CD4-positive, CD25-positive, alpha-beta regulatory T cell (primary cell): Measurements from ENCODE around the gene PTH. TPM values are rescaled to one million over a fixed set of nuclear protein-coding genes. Genes with fewer than 3 reads are reported as not detected.

ENCODE experiments used
- ATAC-seq, 2 donors: fragments of 150-1000 bp; cut with Tn5 transposase; one replicate each; pipeline ENCODE4 v1.10.0; 2021; ENCODE audit warnings: low read depth in 2 of 2, moderate number of reproducible peaks in 2 of 2, moderate library complexity in 1 of 2
- DNase-seq, 3 donors: peaks; one replicate each; pipeline versions ENCODE4 v3.0.0 to v3.0.0-alpha.2; 2012 to 2022; ENCODE audit warnings: mixed read lengths in 1 of 3
- H3K27ac ChIP-seq: one replicate; pipeline ENCODE4 v1.7.0; 2013; ENCODE audit warnings: mild to moderate bottlenecking, low read length; ENCODE audit not compliant: insufficient read depth, poor library complexity, severe bottlenecking
- H3K27me3 ChIP-seq: one replicate; pipeline ENCODE4 v1.7.0; 2013; ENCODE audit warnings: low read length; ENCODE audit not compliant: control insufficient read depth, insufficient read depth
- H3K36me3 ChIP-seq: one replicate; pipeline ENCODE4 v1.7.0; 2013; ENCODE audit warnings: mild to moderate bottlenecking, low read length, moderate library complexity; ENCODE audit not compliant: control insufficient read depth, insufficient read depth
- H3K4me1 ChIP-seq: 2 replicates; pipeline ENCODE4 v1.7.0; 2013; ENCODE audit warnings: mild to moderate bottlenecking, low read length; ENCODE audit not compliant: insufficient read depth, control insufficient read depth, poor library complexity, severe bottlenecking
- H3K4me3 ChIP-seq: one replicate; pipeline ENCODE4 v1.7.0; 2013; ENCODE audit warnings: low read depth, mild to moderate bottlenecking, low read length, moderate library complexity
- H3K9me3 ChIP-seq, 2 experiments: 1 replicate in 1 of 2; 2 replicates in 1 of 2; pipeline ENCODE4 v1.7.0; 2013; ENCODE audit warnings: low read length in 2 of 2, mild to moderate bottlenecking in 1 of 2, moderate library complexity in 1 of 2; ENCODE audit not compliant: control insufficient read depth in 2 of 2
- H3K27ac Mint-ChIP-seq, 3 donors: one replicate each; pipeline ENCODE4 v1.8.0; 2020 to 2022; ENCODE audit warnings: mild to moderate bottlenecking in 3 of 3, mixed read lengths in 3 of 3, moderate library complexity in 2 of 3
- H3K27me3 Mint-ChIP-seq: one replicate; pipeline ENCODE4 v1.8.0; 2022; ENCODE audit warnings: mild to moderate bottlenecking, mixed read lengths
- H3K36me3 Mint-ChIP-seq: one replicate; pipeline ENCODE4 v1.8.0; 2020; ENCODE audit warnings: mixed read lengths
- H3K4me1 Mint-ChIP-seq, 4 donors: one replicate each; pipeline ENCODE4 v1.8.0; 2020 to 2022; ENCODE audit warnings: mixed read lengths in 4 of 4, mild to moderate bottlenecking in 1 of 4
- H3K4me3 Mint-ChIP-seq, 4 donors: one replicate each; pipeline ENCODE4 v1.8.0; 2020 to 2022; ENCODE audit warnings: mild to moderate bottlenecking in 4 of 4, mixed read lengths in 4 of 4, moderate library complexity in 3 of 4
- H3K9me3 Mint-ChIP-seq, 7 donors: one replicate each; pipeline ENCODE4 v1.8.0; 2020 to 2022; ENCODE audit warnings: mixed read lengths in 7 of 7, mild to moderate bottlenecking in 3 of 7, moderate library complexity in 2 of 7
- polyA plus RNA-seq, 4 donors: library from polyadenylated mRNA; unstranded; fragments of 300-500 nt; fragmentation: Illumina TruSeq; gene quantifications; one replicate each; pipeline ENCODE4 v1.2.3, GENCODE V29; 2021
- total RNA-seq: library from RNA; stranded (reverse); gene quantifications from one replicate; pipeline ENCODE4 v1.2.3, GENCODE V29; 2022

PTH gene
- total and polyA plus RNA-seq, 5 donors from 2014 or later: not detected

- H3K27ac ChIP-seq: no peak overlapping the region
- no peaks in the 10 kb centered on the region for H3K36me3 ChIP-seq
- Mint-ChIP-seq H3K4me1 (peaks cover 12 to 35% (median 25%) of the 10 kb centered on the region in 4 donors), H3K27me3 (peaks cover 26% of the 10 kb centered on the region), H3K36me3 (no peaks in the 10 kb centered on the region), H3K4me3 (peak overlapping the region in 3 of 4 donors; percentile 3 to 88 (median 57)), H3K9me3 (no peaks in the 10 kb centered on the region), H3K27ac (no peak overlapping the region)
- no peaks in the 10 kb centered on the region for H3K9me3 ChIP-seq
- no peak for ATAC-seq
- peaks cover 23% of the 10 kb centered on the region for H3K4me1 ChIP-seq
- peaks cover 18% of the 10 kb centered on the region for H3K27me3 ChIP-seq
- no peak overlapping the region for H3K4me3 ChIP-seq
- peak in 2 of 3 donors; percentile 19 to 40 for DNase-seq
These were observed 29.9 kb downstream of the PTH start for GRCh38 chr11:13465909-13466371.

DNA sequence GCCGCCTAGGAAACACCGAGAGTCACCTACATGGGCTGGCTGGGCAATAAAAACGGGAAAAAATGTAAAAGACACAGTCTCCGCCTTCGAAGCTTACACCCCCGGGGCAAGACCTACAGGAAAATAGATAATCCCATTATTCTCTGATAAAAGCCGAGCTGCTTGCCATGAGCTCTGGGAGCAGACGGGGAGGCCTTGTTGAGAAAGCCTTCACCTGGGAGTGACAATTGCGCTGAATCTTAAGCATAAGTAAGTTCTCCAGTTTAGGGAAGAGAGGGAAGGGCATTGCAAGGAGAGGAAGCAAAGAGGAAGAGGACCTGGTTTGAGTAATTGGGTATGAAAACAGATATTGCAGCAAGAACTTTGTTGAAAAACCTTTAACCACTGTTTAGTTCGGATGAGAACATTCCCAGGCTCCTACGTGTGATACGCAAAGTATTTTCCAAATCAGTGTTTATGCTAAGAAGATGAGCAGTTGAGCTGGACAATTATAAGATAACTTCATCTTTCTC is 32.0 kb downstream of the PTH start:
- H3K36me3 ChIP-seq: no peaks in the 10 kb centered on the region
- no peak for ATAC-seq
- H3K27ac Mint-ChIP-seq: peak overlapping the region; percentile 60 to 98 (median 98)
- H3K4me3 Mint-ChIP-seq: peak overlapping the region; percentile 98 to 100 (median 99)
- H3K9me3 ChIP-seq: no peaks in the 10 kb centered on the region
- H3K27ac ChIP-seq: peak overlapping the region; percentile 91
- peaks cover 23 to 53% (median 41%) of the 10 kb centered on the region in 4 donors for H3K4me1 Mint-ChIP-seq
- H3K4me3 ChIP-seq: peak overlapping the region; percentile 97
- DNase-seq: no peak
- H3K4me1 ChIP-seq: peaks cover 26% of the 10 kb centered on the region
- H3K9me3 Mint-ChIP-seq: no peaks in the 10 kb centered on the region
- H3K27me3 Mint-ChIP-seq: peaks cover 15% of the 10 kb centered on the region
- H3K27me3 ChIP-seq: peaks cover 6% of the 10 kb centered on the region
- H3K36me3 Mint-ChIP-seq: peaks cover 11% of the 10 kb centered on the region

GRCh38 chr11:13462901-13463778 is 32.7 kb downstream of the PTH start, which contains the start of gene BTBD10:
Gene BTBD10 (minus strand): TSS chr11:13463222. CDS start chr11:13445124, 18,098 bp downstream.
- H3K4me1 ChIP-seq: peaks cover 26% of the 10 kb centered on the region
- peak within 1 kb of the TSS; percentile 98 to 100 (median 98) for H3K27ac Mint-ChIP-seq
- H3K36me3 ChIP-seq: no peaks in the 10 kb centered on the region
- ATAC-seq: peak; percentile 99
- DNase-seq: peak; percentile 93 to 97 (median 94)
- H3K36me3 Mint-ChIP-seq: peaks cover 11% of the 10 kb centered on the region
- H3K9me3 ChIP-seq: no peaks in the 10 kb centered on the region
- H3K4me1 Mint-ChIP-seq: peaks cover 28 to 59% (median 44%) of the 10 kb centered on the region in 4 donors
- peaks cover 6% of the 10 kb centered on the region for H3K27me3 ChIP-seq
- H3K9me3 Mint-ChIP-seq: no peaks in the 10 kb centered on the region
- peaks cover 13% of the 10 kb centered on the region for H3K27me3 Mint-ChIP-seq
- H3K27ac ChIP-seq: peak within 1 kb of the TSS; percentile 91
- H3K4me3 ChIP-seq: peak within 1 kb of the TSS; percentile 97
- peak within 1 kb of the TSS; percentile 98 to 100 (median 99) for H3K4me3 Mint-ChIP-seq

DNA sequence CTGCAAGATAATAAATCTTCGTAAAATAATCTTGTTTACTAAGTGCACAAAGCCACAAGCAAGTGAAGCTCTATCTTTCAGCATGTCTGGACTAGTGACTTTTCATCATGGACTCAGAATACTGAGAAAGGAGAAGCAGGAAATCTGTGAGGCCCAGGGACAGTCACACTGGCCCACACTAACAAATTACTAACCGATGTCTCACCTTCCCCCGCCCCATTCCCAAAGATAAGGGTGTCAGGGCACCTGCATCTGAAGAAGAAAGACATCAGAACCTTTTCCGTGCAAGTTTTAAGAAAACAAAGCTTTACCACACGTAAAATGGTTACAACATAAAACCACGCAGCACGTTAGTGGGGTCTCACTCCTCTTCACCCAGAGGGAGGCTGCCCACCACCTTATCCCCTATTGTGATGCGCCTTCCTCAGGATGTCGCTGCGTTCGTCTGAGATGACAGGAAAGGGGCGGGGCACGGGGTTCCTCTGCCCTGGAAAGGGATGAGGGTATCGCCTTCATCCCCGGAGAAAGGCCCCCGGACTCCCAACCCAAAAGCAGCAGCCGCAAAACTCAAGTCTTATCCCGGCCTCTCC is 33.4 kb downstream of the PTH start:
- Mint-ChIP-seq H3K9me3 (no peaks in the 10 kb centered on the region), H3K4me1 (peaks cover 28 to 65% (median 48%) of the 10 kb centered on the region in 4 donors), H3K4me3 (peak overlapping the region; percentile 98 to 100 (median 99)), H3K27ac (peak overlapping the region; percentile 98 to 100 (median 98)), H3K27me3 (peaks cover 6% of the 10 kb centered on the region), H3K36me3 (peaks cover 11% of the 10 kb centered on the region)
- Histone ChIP-seq H3K4me3 (peak overlapping the region; percentile 76), H3K27me3 (no peaks in the 10 kb centered on the region), H3K36me3 (no peaks in the 10 kb centered on the region), H3K9me3 (no peaks in the 10 kb centered on the region), H3K27ac (peak overlapping the region; percentile 91), H3K4me1 (peaks cover 26% of the 10 kb centered on the region)
- DNase-seq (peak in 2 of 3 donors; percentile 54 to 56), ATAC-seq (no peak)

- ATAC-seq (no peak), DNase-seq (no peak)
- no peaks in the 10 kb centered on the region for H3K27me3 ChIP-seq
- Mint-ChIP-seq H3K36me3 (peaks cover 14% of the 10 kb centered on the region), H3K9me3 (no peaks in the 10 kb centered on the region), H3K4me3 (peak overlapping the region; percentile 98 to 100 (median 99)), H3K27me3 (peaks cover 6% of the 10 kb centered on the region), H3K27ac (peak overlapping the region in 2 of 3 donors; percentile 36 to 98), H3K4me1 (peaks cover 28 to 70% (median 52%) of the 10 kb centered on the region in 4 donors)
- peak overlapping the region; percentile 76 for H3K4me3 ChIP-seq
- no peaks in the 10 kb centered on the region for H3K36me3 ChIP-seq
- peaks cover 26% of the 10 kb centered on the region for H3K4me1 ChIP-seq
- H3K9me3 ChIP-seq: no peaks in the 10 kb centered on the region
- no peak overlapping the region for H3K27ac ChIP-seq
These were observed 34.5 kb downstream of the PTH start for GRCh38 chr11:13461291-13461690.

DNA sequence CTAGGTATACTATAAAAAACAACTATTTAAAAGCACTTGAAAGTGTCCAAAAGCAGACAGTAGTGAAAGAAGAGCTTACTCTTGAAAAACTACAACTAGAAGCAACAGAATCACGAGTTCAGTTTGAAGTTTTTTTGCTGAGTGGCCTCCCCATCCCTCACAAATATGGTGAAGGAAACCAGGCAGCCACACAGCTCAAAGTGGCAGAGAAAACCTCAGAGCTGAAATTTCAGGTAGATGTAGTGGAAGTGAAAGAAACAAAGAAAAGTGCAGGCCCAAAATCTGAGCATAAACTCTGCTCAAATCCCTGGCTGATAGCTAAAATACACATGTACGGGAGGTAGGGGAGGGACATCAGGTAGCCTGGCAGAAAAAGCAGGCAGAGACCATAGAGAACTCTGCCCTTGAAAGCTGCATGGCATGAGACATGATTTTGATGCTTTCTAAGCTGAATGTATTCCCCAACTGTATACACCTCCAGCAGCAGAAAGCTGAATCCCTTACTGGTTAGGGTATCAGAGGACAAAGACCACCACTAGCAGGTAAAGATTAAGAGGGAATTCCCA is 44.9 kb downstream of the PTH start:
- Histone ChIP-seq H3K27me3 (no peaks in the 10 kb centered on the region), H3K27ac (no peak overlapping the region), H3K9me3 (peaks cover 0 to 7% of the 10 kb centered on the region in 2 experiments), H3K36me3 (peaks cover 2% of the 10 kb centered on the region), H3K4me1 (peaks cover 2% of the 10 kb centered on the region), H3K4me3 (no peak overlapping the region)
- ATAC-seq (no peak), DNase-seq (peak in 1 of 3 donors; percentile 28)
- Mint-ChIP-seq H3K4me3 (peak overlapping the region in 2 of 4 donors; percentile 43 to 52), H3K4me1 (peaks cover 35 to 57% (median 47%) of the 10 kb centered on the region in 4 donors), H3K36me3 (peaks cover 33% of the 10 kb centered on the region), H3K27me3 (no peaks in the 10 kb centered on the region), H3K9me3 (peaks cover 0 to 13% (median 4%) of the 10 kb centered on the region in 7 donors), H3K27ac (peak overlapping the region in 2 of 3 donors; percentile 31 to 71)

- H3K9me3 Mint-ChIP-seq: peaks cover 0 to 13% (median 4%) of the 10 kb centered on the region in 7 donors
- no peak for ATAC-seq
These were observed 46.3 kb downstream of the PTH start for GRCh38 chr11:13449522-13449921.

More at GRCh38 chr11:13449522-13449921, 46.3 kb downstream of the PTH start:
- Mint-ChIP-seq H3K4me1 (peaks cover 41 to 62% (median 44%) of the 10 kb centered on the region in 4 donors), H3K27ac (no peak overlapping the region), H3K4me3 (no peak overlapping the region), H3K27me3 (no peaks in the 10 kb centered on the region), H3K36me3 (peaks cover 33% of the 10 kb centered on the region)
- peaks cover 0 to 7% of the 10 kb centered on the region in 2 experiments for H3K9me3 ChIP-seq
- peaks cover 2% of the 10 kb centered on the region for H3K36me3 ChIP-seq
- no peak overlapping the region for H3K4me3 ChIP-seq
- peaks cover 2% of the 10 kb centered on the region for H3K4me1 ChIP-seq
- DNase-seq: no peak
- H3K27me3 ChIP-seq: no peaks in the 10 kb centered on the region
- H3K27ac ChIP-seq: no peak overlapping the region
